Body of pancreas (tissue), 4 donors: Measurements from ENCODE around the gene LTBP2.
"Not testable (repeated sequence)": the region's sequence is repeated elsewhere in the genome, so short reads cannot be mapped to it uniquely, and the experiment has no call there.

Experiments
- POLR2A ChIP-seq, 3 donors: fragments of 450-650 bp; IDR thresholded peaks; one replicate each; pipeline ENCODE4 v1.6.1; 2016; ENCODE audit warnings: antibody characterized with exemption in 3 of 3, mild to moderate bottlenecking in 2 of 3
- TF ChIP-seq, protein P1 (sequence below), 7 experiments: fragments of 450-650 bp in 4 of 7; fragments of 200-600 bp in 3 of 7; sonication (generic) in 3 of 7; IDR thresholded peaks; one replicate each; pipeline ENCODE4 v1.5.1; 2016 to 2019; ENCODE audit warnings: antibody characterized with exemption in 7 of 7

DNA sequence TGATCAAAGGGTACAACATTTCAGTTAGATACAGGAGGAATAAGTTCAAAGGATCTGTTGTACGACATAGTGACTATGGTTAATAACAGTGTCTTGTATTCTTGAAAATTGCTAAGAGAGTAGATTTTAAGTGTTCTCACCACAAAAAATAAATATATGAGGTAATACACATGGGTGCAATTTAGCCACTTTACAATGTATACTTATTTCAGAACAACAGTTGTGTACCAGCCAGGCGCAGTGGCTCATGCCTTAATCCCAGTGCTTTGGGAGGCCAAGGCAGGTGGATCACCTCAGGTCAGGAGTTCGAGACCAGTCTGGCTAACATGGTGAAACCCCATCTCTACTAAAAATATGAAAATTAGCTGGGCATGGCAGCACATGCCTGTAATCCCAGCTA lies 75.7 kb downstream of the LTBP2 start:
- TF ChIP-seq, protein P1, sequence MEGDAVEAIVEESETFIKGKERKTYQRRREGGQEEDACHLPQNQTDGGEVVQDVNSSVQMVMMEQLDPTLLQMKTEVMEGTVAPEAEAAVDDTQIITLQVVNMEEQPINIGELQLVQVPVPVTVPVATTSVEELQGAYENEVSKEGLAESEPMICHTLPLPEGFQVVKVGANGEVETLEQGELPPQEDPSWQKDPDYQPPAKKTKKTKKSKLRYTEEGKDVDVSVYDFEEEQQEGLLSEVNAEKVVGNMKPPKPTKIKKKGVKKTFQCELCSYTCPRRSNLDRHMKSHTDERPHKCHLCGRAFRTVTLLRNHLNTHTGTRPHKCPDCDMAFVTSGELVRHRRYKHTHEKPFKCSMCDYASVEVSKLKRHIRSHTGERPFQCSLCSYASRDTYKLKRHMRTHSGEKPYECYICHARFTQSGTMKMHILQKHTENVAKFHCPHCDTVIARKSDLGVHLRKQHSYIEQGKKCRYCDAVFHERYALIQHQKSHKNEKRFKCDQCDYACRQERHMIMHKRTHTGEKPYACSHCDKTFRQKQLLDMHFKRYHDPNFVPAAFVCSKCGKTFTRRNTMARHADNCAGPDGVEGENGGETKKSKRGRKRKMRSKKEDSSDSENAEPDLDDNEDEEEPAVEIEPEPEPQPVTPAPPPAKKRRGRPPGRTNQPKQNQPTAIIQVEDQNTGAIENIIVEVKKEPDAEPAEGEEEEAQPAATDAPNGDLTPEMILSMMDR (IDR thresholded peaks at IDR 0.05), result not testable (repeated sequence)
- TF ChIP-seq POLR2A (IDR thresholded peaks at IDR 0.05), result not testable (repeated sequence)
